Activated effector memory CD4-positive, alpha-beta T cell treated with Interleukin-2 at 50 U/mL for 16 hours (primary cell): Measurements from ENCODE around the gene ATP8A1.
A peak's percentile ranks its signal among the peaks of the same experiment; 100 is the strongest.

Experiments used
- DNase-seq: peaks from one replicate; pipeline ENCODE4 v3.0.0-alpha.2; 2020

The ATP8A1 gene

DNA sequence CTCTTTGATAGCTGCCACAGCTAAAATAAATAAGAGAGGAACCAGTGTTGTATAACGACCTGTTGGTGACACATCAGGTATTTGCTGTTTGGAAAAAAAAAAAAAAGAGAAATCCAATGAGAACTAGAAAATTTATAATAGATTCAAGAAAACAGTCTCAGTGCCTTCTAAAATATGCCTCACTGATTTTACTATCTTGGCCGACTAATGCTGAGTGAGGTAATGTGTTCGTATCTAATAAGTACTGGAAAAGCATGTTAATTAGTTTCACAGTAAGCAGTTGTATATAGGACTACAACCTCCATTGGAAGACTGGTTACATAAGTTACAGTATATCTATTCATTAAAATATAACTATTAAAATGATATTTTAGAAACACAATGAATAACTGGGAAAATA, 32.4 kb downstream of the ATP8A1 start:
- no peak for DNase-seq

DNA sequence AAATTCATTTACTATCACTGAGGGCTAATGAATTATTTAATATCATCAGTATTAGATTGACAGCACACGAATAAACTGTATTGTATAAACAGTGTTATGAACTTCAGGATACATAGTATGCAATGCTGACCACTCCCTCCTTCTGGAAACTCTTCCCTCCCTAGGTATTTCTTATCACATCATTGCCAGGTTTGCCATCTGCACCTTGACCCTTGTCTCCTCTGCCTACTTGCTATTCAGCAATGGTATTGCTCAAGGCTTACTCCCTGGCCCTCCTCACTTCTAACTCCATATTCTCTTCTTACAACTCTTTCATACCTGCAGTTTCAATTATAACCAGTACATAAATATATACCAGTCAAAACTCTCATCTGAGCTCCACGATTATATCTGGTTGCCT, 38.9 kb downstream of the ATP8A1 start:
- DNase-seq = no peak

GRCh38 chr4:42617030-42617429, 39.9 kb downstream of the ATP8A1 start:
- no peak for DNase-seq

GRCh38 chr4:42616572-42616971, 40.3 kb downstream of the ATP8A1 start:
- DNase-seq = no peak

DNA sequence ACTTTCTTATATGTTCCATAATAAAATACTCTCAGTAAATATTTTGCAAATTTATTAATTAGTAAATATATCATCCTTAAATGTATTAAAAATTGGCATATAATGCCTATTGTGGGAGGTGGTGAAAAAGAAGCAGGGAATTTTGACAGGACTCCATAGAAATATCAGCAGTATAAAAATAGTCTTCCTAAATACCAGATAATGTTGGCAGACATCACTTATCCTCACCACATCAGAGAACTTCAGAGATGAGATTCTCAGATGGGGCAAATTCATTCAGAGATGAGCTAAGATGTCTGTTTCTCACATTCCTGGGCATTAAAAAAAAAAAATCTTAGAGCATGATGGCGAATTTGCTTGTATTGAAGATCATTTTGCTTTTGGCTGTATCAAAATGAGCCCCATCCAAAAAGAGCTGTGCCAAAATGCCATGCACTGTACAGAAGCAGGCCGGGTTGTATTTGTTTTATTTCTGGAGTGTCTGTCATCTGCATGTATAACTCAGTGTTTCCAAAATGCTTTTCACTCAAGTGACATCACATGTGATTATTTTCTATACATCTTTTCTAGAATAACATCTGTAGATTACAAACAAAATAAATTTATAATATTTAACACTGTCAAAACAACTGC, 41.7 kb downstream of the ATP8A1 start:
- DNase-seq = no peak

DNA sequence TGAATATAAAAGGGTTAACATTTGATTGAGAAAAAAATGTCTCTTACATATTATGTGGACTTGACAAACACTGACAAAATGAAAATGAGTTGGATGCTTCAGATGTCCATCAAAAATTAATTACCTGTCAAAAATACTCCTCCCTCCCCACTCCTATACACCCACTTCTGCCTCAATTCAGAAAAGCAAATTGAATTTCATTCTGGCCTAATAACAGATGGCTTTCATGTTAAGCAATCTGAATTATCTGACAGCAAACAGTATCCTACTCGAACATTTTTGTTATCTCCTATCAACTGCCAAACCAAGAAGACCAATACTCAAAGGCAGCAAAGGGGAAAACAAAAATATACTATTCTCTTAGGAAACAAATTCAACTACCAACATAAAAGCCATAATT, 44.0 kb downstream of the ATP8A1 start:
- no peak for DNase-seq

DNA sequence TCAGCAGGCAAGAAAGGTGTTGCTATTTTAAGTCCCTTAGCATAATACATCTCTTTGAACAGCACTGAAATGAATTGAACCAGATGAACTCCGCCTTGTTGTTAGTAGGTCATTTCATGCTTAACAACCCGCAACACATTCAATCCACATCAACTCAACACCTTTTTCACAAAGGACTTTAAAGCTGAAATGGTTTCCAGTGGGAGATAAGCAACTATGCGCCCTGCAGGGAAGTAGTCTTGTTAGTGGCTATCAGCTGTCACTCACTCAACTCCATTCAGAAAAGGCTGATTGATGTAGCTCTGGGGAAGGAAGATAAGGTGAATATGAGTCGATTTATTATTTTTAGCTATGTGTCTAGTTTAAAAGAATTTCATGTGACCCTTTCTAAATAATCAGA, 46.0 kb downstream of the ATP8A1 start:
- no peak for DNase-seq

DNA sequence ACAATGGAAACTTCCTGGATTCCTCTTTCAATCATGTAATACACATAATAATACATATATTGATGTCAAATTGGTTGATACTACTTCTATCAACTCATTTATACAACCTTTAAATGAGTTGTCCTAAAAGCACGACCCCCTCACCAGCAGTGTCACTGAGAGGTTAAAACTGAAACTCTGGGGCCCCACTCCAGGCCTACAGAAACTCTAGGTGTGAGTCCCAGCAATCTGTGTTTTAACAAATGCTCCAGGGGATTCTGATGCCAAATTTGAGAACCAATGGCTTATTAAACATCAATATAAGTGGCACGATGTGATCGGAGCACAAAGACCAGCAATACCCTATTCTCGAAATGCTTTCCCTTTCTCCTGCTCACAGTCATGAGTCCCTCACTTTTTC, 47.9 kb downstream of the ATP8A1 start:
- no peak for DNase-seq

DNA sequence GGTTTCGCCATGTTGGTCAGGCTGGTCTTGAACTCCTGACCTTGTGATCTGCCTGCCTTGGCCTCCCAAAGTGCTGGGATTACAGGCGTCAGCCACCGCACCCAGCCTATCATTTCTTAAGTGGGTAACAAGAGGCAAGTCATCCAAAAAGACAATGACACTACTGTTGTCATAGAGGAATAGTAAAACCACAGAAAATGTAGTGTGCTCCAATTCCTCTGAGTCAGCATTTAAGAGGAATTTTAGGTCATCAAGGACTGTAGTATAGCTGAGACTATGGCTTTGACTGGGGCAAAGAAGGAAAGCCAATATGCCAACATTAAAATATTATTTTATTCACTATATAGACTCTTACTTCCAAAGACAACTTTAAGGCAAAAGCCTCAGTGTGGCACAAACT, 48.4 kb downstream of the ATP8A1 start:
- DNase-seq = no peak

DNA sequence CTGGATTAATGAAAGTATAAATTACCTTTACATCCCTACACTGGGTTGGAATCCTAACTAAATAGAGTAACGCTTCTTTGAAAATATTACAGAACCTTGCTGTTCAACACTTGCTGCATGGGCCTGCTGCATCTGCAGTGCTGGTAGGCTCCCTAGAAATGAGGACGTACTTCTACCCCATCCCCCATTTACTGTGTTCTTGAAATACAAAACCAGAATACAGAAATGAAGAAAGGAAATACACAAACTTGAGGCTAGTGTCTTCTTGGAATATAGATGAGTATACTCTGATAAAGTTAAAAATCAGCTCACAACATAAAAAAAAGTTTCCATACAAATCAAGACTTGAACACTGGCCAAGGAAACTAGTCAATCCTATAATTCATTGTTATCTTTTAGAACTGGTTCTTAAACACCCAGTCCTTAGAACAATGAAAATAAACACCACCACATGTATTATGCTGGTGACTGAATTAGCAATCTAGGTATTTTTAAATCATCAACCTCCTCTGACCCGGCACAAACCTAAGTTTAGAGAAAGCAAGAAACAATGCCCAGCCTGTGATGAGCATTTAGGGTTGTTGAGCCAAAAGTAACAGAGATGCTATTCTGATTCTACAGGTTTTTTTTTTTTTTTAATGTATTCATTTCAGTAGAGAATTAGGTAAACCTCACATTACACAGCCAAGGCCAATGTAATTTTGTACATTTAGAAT, 49.7 kb downstream of the ATP8A1 start:
- no peak for DNase-seq

DNA sequence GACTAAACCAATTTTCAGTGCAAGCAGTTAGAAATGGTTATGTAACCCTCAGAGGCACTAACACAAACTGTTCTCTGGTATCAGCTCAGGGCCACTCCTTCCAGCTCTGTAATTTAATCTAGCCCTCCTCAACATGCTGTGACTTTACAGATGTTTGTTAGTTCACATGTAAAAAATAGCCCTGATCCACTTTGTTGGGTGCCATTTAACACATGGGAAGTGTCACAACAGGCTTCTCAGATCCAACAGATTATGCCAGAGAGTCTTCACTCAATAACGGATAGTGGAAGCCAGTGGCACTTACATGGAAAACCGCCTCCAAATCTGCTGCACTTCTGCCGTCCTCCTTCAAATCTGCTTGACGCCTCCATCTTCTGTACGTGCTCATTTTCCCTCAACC, 51.6 kb downstream of the ATP8A1 start:
- no peak for DNase-seq

GRCh38 chr4:42603862-42604261, 53.0 kb downstream of the ATP8A1 start:
- DNase-seq = no peak

GRCh38 chr4:42600578-42600977, 56.3 kb downstream of the ATP8A1 start:
- DNase-seq = no peak

GRCh38 chr4:42596918-42597317, 60.0 kb downstream of the ATP8A1 start:
- DNase-seq = no peak

DNA sequence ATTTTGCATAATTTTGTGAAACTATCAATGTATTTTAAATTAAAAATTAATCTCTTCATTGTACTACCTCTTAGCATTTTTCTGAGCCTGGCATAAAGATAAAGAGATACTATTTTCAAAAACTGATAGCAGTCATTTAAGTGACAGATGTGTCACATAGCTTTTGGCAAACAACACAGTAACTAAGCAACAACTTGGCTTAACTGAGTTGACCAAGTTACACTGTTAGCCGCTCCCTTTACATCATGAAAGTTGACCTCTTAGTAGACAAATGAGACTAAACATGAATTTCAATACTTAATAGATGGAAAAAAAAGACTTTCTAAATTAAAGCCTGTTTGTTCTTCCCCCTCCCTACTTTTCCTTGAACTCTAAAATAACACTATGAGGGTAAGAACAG, 62.0 kb downstream of the ATP8A1 start:
- no peak for DNase-seq

DNA sequence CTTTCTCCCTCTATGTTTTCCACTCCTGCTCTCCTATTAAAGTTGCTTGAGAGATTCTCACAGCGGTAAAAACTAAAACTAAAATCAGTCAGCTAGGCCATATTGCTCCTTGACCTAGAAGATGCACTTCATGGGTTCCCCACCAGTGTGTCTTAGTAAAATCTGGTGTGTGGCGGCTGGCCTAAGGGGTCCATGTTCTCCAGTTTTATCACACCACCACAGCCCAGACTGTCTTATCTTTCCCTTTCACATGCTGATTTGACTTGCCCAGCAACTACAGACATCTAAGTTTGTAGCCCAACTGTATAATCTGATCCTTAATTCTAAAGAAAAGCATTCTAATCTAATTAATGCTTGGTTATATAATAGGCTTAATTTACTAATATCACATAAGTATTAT, 68.0 kb downstream of the ATP8A1 start:
- no peak for DNase-seq

- DNase-seq = no peak
Observed at GRCh38 chr4:42586775-42587174, 70.1 kb downstream of the ATP8A1 start.

GRCh38 chr4:42579903-42580302, 77.0 kb downstream of the ATP8A1 start:
- no peak for DNase-seq

DNA sequence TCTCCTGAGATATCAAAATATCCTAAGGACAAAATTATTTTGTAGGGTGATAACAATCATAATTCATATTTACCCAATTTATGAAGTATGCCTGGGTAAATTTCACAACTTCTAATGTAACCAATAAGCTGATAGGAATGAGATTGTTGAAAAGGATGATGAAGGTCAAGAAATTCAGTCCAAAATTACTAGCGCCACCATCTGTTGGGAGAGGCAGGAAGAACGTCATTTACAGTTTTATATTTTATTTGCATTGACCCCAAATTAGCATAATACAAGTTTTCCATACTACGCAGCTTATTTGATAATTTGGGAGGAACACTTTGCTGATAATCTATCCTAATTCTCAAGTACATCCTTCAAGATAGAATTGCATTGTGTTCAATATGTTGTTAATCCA, 78.7 kb downstream of the ATP8A1 start:
- DNase-seq = no peak

DNA sequence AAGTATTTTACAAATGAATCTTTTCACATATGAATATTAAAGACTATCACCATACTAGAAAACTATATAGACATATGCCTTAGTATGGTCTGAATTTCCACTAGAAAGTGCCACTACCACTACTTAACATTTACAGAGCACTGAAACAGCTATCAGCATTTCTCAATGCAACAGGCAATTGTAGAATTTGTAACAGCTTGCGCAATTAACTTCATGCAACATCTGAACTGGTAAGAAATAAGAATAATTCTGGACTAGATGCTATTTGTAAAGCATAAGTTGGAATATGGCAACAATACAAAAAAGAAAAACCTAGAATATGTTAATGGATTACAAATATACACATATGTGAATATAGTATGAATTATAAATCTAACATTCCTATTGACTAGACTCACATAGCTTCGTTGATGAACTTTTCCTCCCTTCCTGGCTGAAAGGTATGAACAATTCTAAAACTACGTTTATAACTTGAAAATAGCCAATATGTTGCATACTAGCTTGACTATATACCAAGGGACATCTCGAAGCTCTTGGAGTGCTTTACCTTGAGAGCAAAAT, 82.0 kb downstream of the ATP8A1 start:
- DNase-seq = no peak

DNA sequence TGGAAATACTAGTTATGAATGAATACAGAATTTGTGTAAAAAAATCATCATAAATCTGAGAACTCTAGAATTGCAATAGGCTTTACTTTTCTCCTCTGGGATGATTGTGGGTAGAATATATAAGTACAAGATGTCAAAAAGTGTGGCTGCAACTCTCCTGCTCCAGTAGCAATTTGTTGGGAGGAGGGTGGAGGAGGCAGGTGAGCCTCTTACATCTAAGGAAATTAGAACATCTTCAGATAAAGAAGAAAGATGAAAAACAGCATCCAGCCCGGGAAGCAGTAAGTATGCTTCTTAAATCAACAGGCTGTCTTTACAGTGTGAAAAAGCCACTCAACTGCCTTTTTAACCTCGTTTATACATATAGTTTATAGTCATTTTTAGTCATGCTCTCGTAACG, 83.7 kb downstream of the ATP8A1 start:
- DNase-seq = no peak

GRCh38 chr4:42570221-42570620, 86.7 kb downstream of the ATP8A1 start:
- DNase-seq = no peak

- peak; percentile 12 for DNase-seq
Observed at GRCh38 chr4:42568610-42569207, 88.2 kb downstream of the ATP8A1 start.

GRCh38 chr4:42566835-42567234, 90.1 kb downstream of the ATP8A1 start:
- DNase-seq = no peak
